SK-MEL-5 (cell line): ENCODE results near the gene SS18L1. TPM values are rescaled to one million over a fixed set of nuclear protein-coding genes. Genes with fewer than 3 reads are reported as not detected.

Experiments used
- DNase-seq: peaks from one replicate; pipeline ENCODE4 v3.0.0-alpha.2; 2016; ENCODE audit warnings: low read depth, low spot score
- in situ Hi-C: cut with HindIII; loops from 2 replicates; pipeline ENCODE4 v1.10.0; 2016; ENCODE audit warnings: low sequenced_read_pairs, high pct_unique_total_duplicates, low pct_unique_long_range_greater_than_20kb
- total RNA-seq: library from RNA; depleted of rRNA; stranded (reverse); fragments of >200 nt; shearing (Covaris generic); gene quantifications from 2 replicates; pipeline ENCODE4 v1.2.3, GENCODE V29; 2014

SS18L1 gene
- total RNA-seq, 1 experiment from 2014 or later = 20.6 TPM

- in situ Hi-C loops = no loop called here
- no peak for DNase-seq
Observed at GRCh38 chr20:62118113-62119043, 25.2 kb upstream of the SS18L1 start.

GRCh38 chr20:62119115-62119514, 24.5 kb upstream of the SS18L1 start:
- DNase-seq = no peak
- in situ Hi-C loops = no loop called here

- in situ Hi-C loops = no loop called here
Observed at GRCh38 chr20:62119591-62120364, 23.8 kb upstream of the SS18L1 start.

GRCh38 chr20:62120365-62120762, 23.2 kb upstream of the SS18L1 start:
- DNase-seq = no peak
- in situ Hi-C loops = no loop called here

More at GRCh38 chr20:62119591-62120364, 23.8 kb upstream of the SS18L1 start:
- DNase-seq = no peak

- in situ Hi-C loops = no loop called here
- no peak for DNase-seq
Observed at GRCh38 chr20:62120990-62121775, 22.4 kb upstream of the SS18L1 start.

- DNase-seq = peak; percentile 96
- in situ Hi-C loops = no loop called here
Observed at GRCh38 chr20:62121776-62122653, 21.6 kb upstream of the SS18L1 start, which contains the start of gene LSM14B. LSM14B (plus strand) TSS chr20:62122475; CDS start chr20:62122667, 192 bp downstream.

GRCh38 chr20:62122654-62123449, 20.7 kb upstream of the SS18L1 start:
- in situ Hi-C loops = no loop called here
- DNase-seq = no peak

- in situ Hi-C loops = no loop called here
- DNase-seq = no peak
Observed at GRCh38 chr20:62123450-62124118, 20.0 kb upstream of the SS18L1 start.

- DNase-seq = no peak
- in situ Hi-C loops = no loop called here
Observed at GRCh38 chr20:62126141-62126540, 17.4 kb upstream of the SS18L1 start.

- in situ Hi-C loops = no loop called here
- no peak for DNase-seq
Observed at GRCh38 chr20:62127799-62128198, 15.8 kb upstream of the SS18L1 start.

- no peak for DNase-seq
- in situ Hi-C loops = no loop called here
Observed at GRCh38 chr20:62128502-62128901, 15.1 kb upstream of the SS18L1 start.

GRCh38 chr20:62129731-62130531, 13.6 kb upstream of the SS18L1 start:
- no peak for DNase-seq
- in situ Hi-C loops = no loop called here

- no peak for DNase-seq
Observed at GRCh38 chr20:62131560-62132320, 11.8 kb upstream of the SS18L1 start.

GRCh38 chr20:62132421-62132820, 11.1 kb upstream of the SS18L1 start:
- DNase-seq = no peak
- in situ Hi-C loops = no loop called here

More at GRCh38 chr20:62131560-62132320, 11.8 kb upstream of the SS18L1 start:
- in situ Hi-C loops = no loop called here
